GM23248 (cell line): ENCODE results near the gene PRKCQ.

ENCODE experiments used
- EZH2 ChIP-seq: fragments of 200-600 bp; sonication (generic); IDR thresholded peaks from 2 replicates; pipeline ENCODE4 v1.6.1; 2018; ENCODE audit warnings: antibody characterized with exemption, mild to moderate bottlenecking; ENCODE audit not compliant: insufficient read depth, poor library complexity, severe bottlenecking
- EZH2phosphoT487 ChIP-seq: fragments of 200-600 bp; sonication (generic); IDR thresholded peaks from 2 replicates; pipeline ENCODE4 v1.6.1; 2018; ENCODE audit warnings: antibody characterized with exemption, moderate library complexity, mild to moderate bottlenecking, low read depth; ENCODE audit not compliant: insufficient read depth

- TF ChIP-seq EZH2 = no peak
- no peak for TF ChIP-seq EZH2phosphoT487
Observed at GRCh38 chr10:6542999-6543430, 37.1 kb downstream of the PRKCQ start.
